HG03039 (cell line): ENCODE data around the gene AP1M2.
"Not testable (repeated sequence)": the region's sequence is repeated elsewhere in the genome, so short reads cannot be mapped to it uniquely, and the experiment has no call there.

Experiments
- ATAC-seq: cut with Tn5 transposase; IDR thresholded peaks from one replicate; pipeline ENCODE4 v1.9.1; 2021; ENCODE audit warnings: mild to moderate bottlenecking, moderate library complexity; ENCODE audit not compliant: unreplicated experiment

Gene AP1M2

GRCh38 chr19:10543059-10543419 lies 44.1 kb downstream of the AP1M2 start:
- no peak for ATAC-seq

- ATAC-seq, result not testable (repeated sequence)
Measured at GRCh38 chr19:10539016-10539415, 48.1 kb downstream of the AP1M2 start.

GRCh38 chr19:10538204-10538983 lies 48.7 kb downstream of the AP1M2 start:
- no peak for ATAC-seq

GRCh38 chr19:10537668-10538067 lies 49.4 kb downstream of the AP1M2 start:
- ATAC-seq, result no peak

- no peak for ATAC-seq
Measured at GRCh38 chr19:10535613-10536012, 51.5 kb downstream of the AP1M2 start.

- no peak for ATAC-seq
Measured at GRCh38 chr19:10533646-10534386, 53.3 kb downstream of the AP1M2 start.

GRCh38 chr19:10532457-10532856 lies 54.7 kb downstream of the AP1M2 start:
- ATAC-seq, result no peak

- not testable (repeated sequence) for ATAC-seq
Measured at GRCh38 chr19:10526887-10527286, 60.2 kb downstream of the AP1M2 start.

- no peak for ATAC-seq
Measured at GRCh38 chr19:10525636-10526035, 61.5 kb downstream of the AP1M2 start.

- no peak for ATAC-seq
Measured at GRCh38 chr19:10523135-10523636, 63.9 kb downstream of the AP1M2 start.
